Lower leg skin (tissue), 4 donors: Measurements from ENCODE around the gene MYMX. TPM values are rescaled to one million over a fixed set of nuclear protein-coding genes. Genes with fewer than 3 reads are reported as not detected.
A peak's percentile ranks its signal among the peaks of the same experiment; 100 is the strongest.

Experiments used
- DNase-seq, 2 donors: peaks; one replicate each; pipeline ENCODE4 v3.0.0-alpha.2; 2019; ENCODE audit warnings: low spot score in 2 of 2
- H3K4me3 ChIP-seq: fragments of 200-600 bp; sonication (generic); 2 replicates; pipeline ENCODE4 v1.5.1; 2017; ENCODE audit warnings: mild to moderate bottlenecking, low read depth; ENCODE audit not compliant: poor library complexity, severe bottlenecking
- CTCF ChIP-seq, 3 donors: fragments of 450-650 bp; IDR thresholded peaks; one replicate each; pipeline ENCODE4 v1.5.1; 2016; ENCODE audit warnings: antibody characterized with exemption in 3 of 3, mild to moderate bottlenecking in 3 of 3, moderate library complexity in 2 of 3
- POLR2A ChIP-seq, 2 donors: fragments of 450-650 bp; IDR thresholded peaks; one replicate each; pipeline ENCODE4 v1.6.1; 2016 to 2017; ENCODE audit warnings: antibody characterized with exemption in 2 of 2, mild to moderate bottlenecking in 1 of 2, moderate library complexity in 1 of 2
- WGBS, 2 donors: methylation state at CpG; one replicate each; pipeline ENCODE4 v1.1.5; 2018; 5-methylcytosine and 5-hydroxymethylcytosine counted together
- intact Hi-C: fragments of 100-400 bp; cut with DNase I; formaldehyde crosslinking; loops from one replicate; pipeline ENCODE4 v1.15.0; 2023; ENCODE audit warnings: low total_unique reads
- total RNA-seq, 4 donors: library from RNA; depleted of rRNA; stranded (reverse); fragments of >200 nt; gene quantifications; one replicate each; pipeline ENCODE4 v1.1.0, GENCODE V29; 2016

The MYMX gene
- total RNA-seq, 4 donors from 2014 or later, result 0.69 TPM; not detected in 3

- TF ChIP-seq CTCF (IDR thresholded peaks at IDR 0.05) (peak in 1 of 3 donors; percentile 94), POLR2A (IDR thresholded peaks at IDR 0.05) (no peak)
- no peak overlapping the region for H3K4me3 ChIP-seq
- intact Hi-C loops, result loop anchor here (5.0 kb wide), 2 partner anchors 64 to 84 kb away; partner anchors contain the start of gene SLC35B2
- peak; percentile 86 to 97 for DNase-seq
- WGBS, 2 donors, result 25 to 31% methylated on average over 15 of the region's 15 CpGs
These were observed 43.8 kb upstream of the MYMX start for GRCh38 chr6:44172731-44173500.

- H3K4me3 ChIP-seq, result no peak overlapping the region
- WGBS, 2 donors, result 75 to 80% methylated on average over 15 of the region's 15 CpGs
- DNase-seq, result no peak
- intact Hi-C loops, result no loop called here
- no peak for TF ChIP-seq CTCF (IDR thresholded peaks at IDR 0.05)
These were observed 40.5 kb upstream of the MYMX start for GRCh38 chr6:44176130-44176761.

GRCh38 chr6:44176762-44177509 lies 39.8 kb upstream of the MYMX start:
- H3K4me3 ChIP-seq, result no peak overlapping the region
- DNase-seq, result no peak
- TF ChIP-seq POLR2A (IDR thresholded peaks at IDR 0.05) (no peak), CTCF (IDR thresholded peaks at IDR 0.05) (no peak)
- intact Hi-C loops, result no loop called here
- 70 to 78% methylated on average over 23 to 24 of the region's 24 CpGs for WGBS, 2 donors

- intact Hi-C loops, result no loop called here
- H3K4me3 ChIP-seq, result no peak overlapping the region
- DNase-seq, result peak in 1 of 2 donors; percentile 50
- TF ChIP-seq POLR2A (IDR thresholded peaks at IDR 0.05) (no peak), CTCF (IDR thresholded peaks at IDR 0.05) (no peak)
- 45 to 52% methylated on average over 13 of the region's 13 CpGs for WGBS, 2 donors
These were observed 38.9 kb upstream of the MYMX start for GRCh38 chr6:44177691-44178423.

- intact Hi-C loops, result no loop called here
- no peak overlapping the region for H3K4me3 ChIP-seq
These were observed 38.2 kb upstream of the MYMX start for GRCh38 chr6:44178424-44179071.

More at GRCh38 chr6:44178424-44179071, 38.2 kb upstream of the MYMX start:
- TF ChIP-seq CTCF (IDR thresholded peaks at IDR 0.05), result no peak
- no peak for TF ChIP-seq POLR2A (IDR thresholded peaks at IDR 0.05)
- WGBS, 2 donors, result 82 to 85% methylated on average over 9 of the region's 9 CpGs
- no peak for DNase-seq
